Measurements from ENCODE around the gene ATAD2B.

ATAD2B gene

DNA sequence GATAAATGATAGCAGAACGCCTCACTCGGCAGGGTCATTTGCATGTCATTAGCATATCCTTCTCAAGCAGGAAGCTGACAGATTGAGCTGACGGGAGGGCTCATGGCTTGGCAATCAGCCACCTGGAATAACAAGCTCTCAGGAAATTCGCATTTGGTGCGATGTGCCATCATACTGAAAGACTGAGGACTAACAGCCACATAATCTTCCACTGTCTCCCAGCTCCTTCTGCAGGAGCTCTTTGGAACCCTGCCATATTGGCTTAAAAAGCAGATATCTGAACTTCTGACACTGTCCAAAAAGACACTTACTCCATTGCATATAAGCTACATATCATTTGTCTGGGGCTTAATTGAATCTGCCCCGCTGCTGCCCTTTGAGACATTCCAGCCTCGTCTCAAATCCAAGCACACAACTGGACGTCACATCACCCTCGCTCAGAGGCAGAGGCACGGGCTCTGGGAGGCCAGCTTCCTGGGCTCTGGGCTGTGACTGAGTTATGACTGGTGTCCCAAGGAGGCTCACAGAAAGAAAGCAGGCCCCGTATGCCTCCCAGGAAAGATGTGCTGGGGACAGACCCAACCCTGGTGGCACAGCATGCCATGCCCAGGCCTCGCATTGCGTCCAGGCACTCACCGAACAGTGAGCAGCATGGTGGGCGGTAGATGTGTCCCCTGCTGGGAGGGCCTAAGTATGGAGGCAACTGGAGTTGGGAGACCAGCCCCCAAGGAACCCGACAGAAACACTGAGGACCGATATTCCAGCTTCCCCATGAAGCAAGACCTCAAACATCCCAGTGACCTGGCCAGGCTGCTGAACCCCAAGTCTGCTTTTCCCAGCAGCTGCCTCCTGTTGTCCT, 228.0 kb downstream of the ATAD2B start:
- no peak for DNase-seq
